ENCODE results near the gene SREBF2. TPM values are rescaled to one million over a fixed set of nuclear protein-coding genes. Genes with fewer than 3 reads are reported as not detected.

The SREBF2 gene
- total RNA-seq, 1 experiment from 2014 or later = 159 TPM

- peak overlapping the region; percentile 22; the same call in 1 of the 2 replicates for H3K4me3 ChIP-seq (ENCODE audit: low read length)
- H3K4me2 ChIP-seq (ENCODE audit: low read depth, low read length, poor library complexity, severe bottlenecking) = peak overlapping the region; percentile 23
- peaks cover 48% of the 10 kb centered on the region for H3K4me1 ChIP-seq (ENCODE audit: low read length)
Measured at GRCh38 chr22:41913040-41913719, 80.3 kb downstream of the SREBF2 start.

GRCh38 chr22:41913842-41914534 lies 81.1 kb downstream of the SREBF2 start:
- Histone ChIP-seq H4K20me1 (ENCODE audit: insufficient read depth, low read depth, low read length) (peaks cover 44% of the 10 kb centered on the region), H3K9me3 (ENCODE audit: low read length) (no peaks in the 10 kb centered on the region), H3K4me1 (ENCODE audit: low read length) (peaks cover 56% of the 10 kb centered on the region), H3K27ac (ENCODE audit: low read length) (no peak overlapping the region), H3K36me3 (ENCODE audit: insufficient read depth, low read length) (no peaks in the 10 kb centered on the region), H3K27me3 (ENCODE audit: low read length) (no peaks in the 10 kb centered on the region; the same call in 1 of the 2 replicates), H3K9me2 (replicated peaks; ENCODE audit: insufficient read depth, low read length) (no peaks in the 10 kb centered on the region), H3K9ac (ENCODE audit: low read length) (peak overlapping the region; percentile 47; the same call in 1 of the 2 replicates), H3K79me2 (ENCODE audit: low read length) (no peaks in the 10 kb centered on the region), H3K4me3 (ENCODE audit: low read length) (peak overlapping the region; percentile 25; the same call in 1 of the 2 replicates), H2AFZ (ENCODE audit: low read length) (no peak overlapping the region), H3K4me2 (ENCODE audit: low read depth, low read length, poor library complexity, severe bottlenecking) (peak overlapping the region; percentile 55)
- DNase-seq = no peak

More at GRCh38 chr22:41913040-41913719, 80.3 kb downstream of the SREBF2 start:
- H4K20me1 ChIP-seq (ENCODE audit: insufficient read depth, low read depth, low read length) = peaks cover 38% of the 10 kb centered on the region
- no peaks in the 10 kb centered on the region for H3K9me3 ChIP-seq (ENCODE audit: low read length)
- H3K27ac ChIP-seq (ENCODE audit: low read length) = no peak overlapping the region
- H3K9me2 ChIP-seq (replicated peaks; ENCODE audit: insufficient read depth, low read length) = no peaks in the 10 kb centered on the region
- H3K79me2 ChIP-seq (ENCODE audit: low read length) = no peaks in the 10 kb centered on the region
- no peaks in the 10 kb centered on the region; the same call in 1 of the 2 replicates for H3K27me3 ChIP-seq (ENCODE audit: low read length)
- peak overlapping the region; percentile 33; the same call in 1 of the 2 replicates for H3K9ac ChIP-seq (ENCODE audit: low read length)
- no peak overlapping the region for H2AFZ ChIP-seq (ENCODE audit: low read length)
- DNase-seq = no peak
- H3K36me3 ChIP-seq (ENCODE audit: insufficient read depth, low read length) = no peaks in the 10 kb centered on the region

GRCh38 chr22:41914611-41915034 lies 81.7 kb downstream of the SREBF2 start:
- no peaks in the 10 kb centered on the region for H3K9me3 ChIP-seq (ENCODE audit: low read length)

GRCh38 chr22:41915035-41915785 lies 82.3 kb downstream of the SREBF2 start, which contains the start of gene SHISA8:
Gene SHISA8 (minus strand): TSS chr22:41915074. CDS start chr22:41914667, 407 bp downstream.
- H2AFZ ChIP-seq (ENCODE audit: low read length) = no peak within 1 kb of the TSS
- peaks cover 68% of the 10 kb centered on the region for H3K4me1 ChIP-seq (ENCODE audit: low read length)
- no peaks in the 10 kb centered on the region for H3K36me3 ChIP-seq (ENCODE audit: insufficient read depth, low read length)
- no peaks in the 10 kb centered on the region; the same call in 1 of the 2 replicates for H3K27me3 ChIP-seq (ENCODE audit: low read length)
- peak within 1 kb of the TSS; percentile 66 for H3K9ac ChIP-seq (ENCODE audit: low read length)
- peak; percentile 79 for DNase-seq
- peak within 1 kb of the TSS; percentile 60 for H3K4me3 ChIP-seq (ENCODE audit: low read length)
- H3K9me2 ChIP-seq (replicated peaks; ENCODE audit: insufficient read depth, low read length) = no peaks in the 10 kb centered on the region
- H3K79me2 ChIP-seq (ENCODE audit: low read length) = no peaks in the 10 kb centered on the region
- peaks cover 43% of the 10 kb centered on the region for H4K20me1 ChIP-seq (ENCODE audit: insufficient read depth, low read depth, low read length)
- H3K4me2 ChIP-seq (ENCODE audit: low read depth, low read length, poor library complexity, severe bottlenecking) = peak within 1 kb of the TSS; percentile 63
- H3K27ac ChIP-seq (ENCODE audit: low read length) = peak within 1 kb of the TSS; percentile 33
- H3K9me3 ChIP-seq (ENCODE audit: low read length) = no peaks in the 10 kb centered on the region

More at GRCh38 chr22:41914611-41915034, 81.7 kb downstream of the SREBF2 start:
- Histone ChIP-seq H2AFZ (ENCODE audit: low read length) (no peak overlapping the region), H4K20me1 (ENCODE audit: insufficient read depth, low read depth, low read length) (peaks cover 43% of the 10 kb centered on the region), H3K4me3 (ENCODE audit: low read length) (peak overlapping the region; percentile 60), H3K4me2 (ENCODE audit: low read depth, low read length, poor library complexity, severe bottlenecking) (peak overlapping the region; percentile 63), H3K27ac (ENCODE audit: low read length) (no peak overlapping the region), H3K9me2 (replicated peaks; ENCODE audit: insufficient read depth, low read length) (no peaks in the 10 kb centered on the region), H3K27me3 (ENCODE audit: low read length) (no peaks in the 10 kb centered on the region; the same call in 1 of the 2 replicates), H3K36me3 (ENCODE audit: insufficient read depth, low read length) (no peaks in the 10 kb centered on the region), H3K79me2 (ENCODE audit: low read length) (no peaks in the 10 kb centered on the region), H3K9ac (ENCODE audit: low read length) (peak overlapping the region; percentile 66), H3K4me1 (ENCODE audit: low read length) (peaks cover 63% of the 10 kb centered on the region)
- no peak for DNase-seq

GRCh38 chr22:41915786-41916493 lies 83.0 kb downstream of the SREBF2 start:
- peak; percentile 68 for DNase-seq
- Histone ChIP-seq H3K4me1 (ENCODE audit: low read length) (peaks cover 76% of the 10 kb centered on the region), H3K79me2 (ENCODE audit: low read length) (no peaks in the 10 kb centered on the region), H3K9me2 (replicated peaks; ENCODE audit: insufficient read depth, low read length) (no peaks in the 10 kb centered on the region), H2AFZ (ENCODE audit: low read length) (no peak overlapping the region), H3K9ac (ENCODE audit: low read length) (peak overlapping the region; percentile 66), H3K4me2 (ENCODE audit: low read depth, low read length, poor library complexity, severe bottlenecking) (peak overlapping the region; percentile 63), H3K4me3 (ENCODE audit: low read length) (peak overlapping the region; percentile 60; the same call in 1 of the 2 replicates), H3K27me3 (ENCODE audit: low read length) (no peaks in the 10 kb centered on the region; the same call in 1 of the 2 replicates), H3K36me3 (ENCODE audit: insufficient read depth, low read length) (no peaks in the 10 kb centered on the region), H4K20me1 (ENCODE audit: insufficient read depth, low read depth, low read length) (peaks cover 43% of the 10 kb centered on the region), H3K9me3 (ENCODE audit: low read length) (no peaks in the 10 kb centered on the region), H3K27ac (ENCODE audit: low read length) (peak overlapping the region; percentile 33)

- peaks cover 42% of the 10 kb centered on the region for H4K20me1 ChIP-seq (ENCODE audit: insufficient read depth, low read depth, low read length)
- 0 out of 2 replicates have a peak overlapping the region, but pooled peaks have one; percentile 27 for H3K9ac ChIP-seq (ENCODE audit: low read length)
- no peak overlapping the region for H3K27ac ChIP-seq (ENCODE audit: low read length)
- H3K79me2 ChIP-seq (ENCODE audit: low read length) = no peaks in the 10 kb centered on the region
- H3K4me1 ChIP-seq (ENCODE audit: low read length) = peaks cover 84% of the 10 kb centered on the region
- no peaks in the 10 kb centered on the region; the same call in 1 of the 2 replicates for H3K27me3 ChIP-seq (ENCODE audit: low read length)
- no peak overlapping the region for H3K4me3 ChIP-seq (ENCODE audit: low read length)
- H3K9me3 ChIP-seq (ENCODE audit: low read length) = no peaks in the 10 kb centered on the region
- H2AFZ ChIP-seq (ENCODE audit: low read length) = no peak overlapping the region
- DNase-seq = peak; percentile 52
- H3K9me2 ChIP-seq (replicated peaks; ENCODE audit: insufficient read depth, low read length) = no peaks in the 10 kb centered on the region
- no peak overlapping the region for H3K4me2 ChIP-seq (ENCODE audit: low read depth, low read length, poor library complexity, severe bottlenecking)
- peaks cover 2% of the 10 kb centered on the region; the same call in 1 of the 2 replicates for H3K36me3 ChIP-seq (ENCODE audit: insufficient read depth, low read length)
Measured at GRCh38 chr22:41916745-41917358, 83.9 kb downstream of the SREBF2 start.

- no peaks in the 10 kb centered on the region; the same call in 1 of the 2 replicates for H3K27me3 ChIP-seq (ENCODE audit: low read length)
- H3K9me2 ChIP-seq (replicated peaks; ENCODE audit: insufficient read depth, low read length) = no peaks in the 10 kb centered on the region
- DNase-seq = no peak
- H3K9ac ChIP-seq (ENCODE audit: low read length) = peak overlapping the region; percentile 36; the same call in 1 of the 2 replicates
- H3K36me3 ChIP-seq (ENCODE audit: insufficient read depth, low read length) = peaks cover 4% of the 10 kb centered on the region; the same call in 1 of the 2 replicates
- no peak overlapping the region for H2AFZ ChIP-seq (ENCODE audit: low read length)
- no peaks in the 10 kb centered on the region for H3K9me3 ChIP-seq (ENCODE audit: low read length)
- no peak overlapping the region for H3K4me3 ChIP-seq (ENCODE audit: low read length)
- H3K4me1 ChIP-seq (ENCODE audit: low read length) = peaks cover 90% of the 10 kb centered on the region
- H4K20me1 ChIP-seq (ENCODE audit: insufficient read depth, low read depth, low read length) = peaks cover 37% of the 10 kb centered on the region
- H3K27ac ChIP-seq (ENCODE audit: low read length) = no peak overlapping the region
- H3K79me2 ChIP-seq (ENCODE audit: low read length) = no peaks in the 10 kb centered on the region
- H3K4me2 ChIP-seq (ENCODE audit: low read depth, low read length, poor library complexity, severe bottlenecking) = peak overlapping the region; percentile 37
Measured at GRCh38 chr22:41917375-41917902, 84.5 kb downstream of the SREBF2 start.

All from Karpas-422 (cell line).